DND-41 (cell line): ENCODE results near the gene BAIAP2L2.
"Not testable (repeated sequence)": the region's sequence is repeated elsewhere in the genome, so short reads cannot be mapped to it uniquely, and the experiment has no call there.

Source experiments
- ATAC-seq: fragments of 200-7000 bp; cut with Tn5 transposase; 3 replicates; pipeline ENCODE4 v1.9.1; 2021; ENCODE audit warnings: low read depth; ENCODE audit not compliant: insufficient read depth
- DNase-seq: peaks from one replicate; pipeline ENCODE4 v3.0.0-alpha.2; 2020
- H2AFZ ChIP-seq: 2 replicates; pipeline ENCODE4 v1.6.0; 2012; ENCODE audit warnings: low read depth, low read length
- H3K27ac ChIP-seq: 2 replicates; pipeline ENCODE4 v1.5.1; 2012; ENCODE audit warnings: low read length, inconsistent platforms
- H3K27me3 ChIP-seq: fragments of 200-600 bp; sonication (generic); 2 replicates; pipeline ENCODE4 v1.6.0; 2012; ENCODE audit warnings: low read length, mild to moderate bottlenecking, inconsistent platforms; ENCODE audit not compliant: insufficient read depth, poor library complexity
- H3K36me3 ChIP-seq: 2 replicates; pipeline ENCODE4 v1.5.1; 2012; ENCODE audit warnings: low read length, inconsistent platforms; ENCODE audit not compliant: insufficient read depth
- H3K4me1 ChIP-seq: 2 replicates; pipeline ENCODE4 v1.5.1; 2012; ENCODE audit warnings: mild to moderate bottlenecking, low read length; ENCODE audit not compliant: insufficient read depth
- H3K4me2 ChIP-seq: 2 replicates; pipeline ENCODE4 v1.6.0; 2012; ENCODE audit warnings: mild to moderate bottlenecking, moderate library complexity, low read length, inconsistent platforms; ENCODE audit not compliant: insufficient read depth
- H3K4me3 ChIP-seq, 2 experiments: fragments of 200-600 bp in 1 of 2; shearing (Covaris generic) in 1 of 2; 2 replicates each; pipeline ENCODE4 v1.5.1; 2012 to 2016; ENCODE audit warnings: inconsistent platforms in 2 of 2, low read length in 2 of 2, mild to moderate bottlenecking in 2 of 2, low read depth in 1 of 2, moderate library complexity in 1 of 2
- H3K79me2 ChIP-seq: 2 replicates; pipeline ENCODE4 v1.6.0; 2012; ENCODE audit warnings: low read length, inconsistent platforms; ENCODE audit not compliant: insufficient read depth
- H3K9ac ChIP-seq: 2 replicates; pipeline ENCODE4 v1.6.0; 2012; ENCODE audit warnings: low read depth, mild to moderate bottlenecking, inconsistent platforms, low read length, moderate library complexity
- H3K9me3 ChIP-seq: 2 replicates; pipeline ENCODE4 v1.5.1; 2012; ENCODE audit warnings: low read length, moderate library complexity, mild to moderate bottlenecking, inconsistent platforms; ENCODE audit not compliant: insufficient read depth, severe bottlenecking
- H4K20me1 ChIP-seq: 2 replicates; pipeline ENCODE4 v1.6.0; 2012; ENCODE audit warnings: low read length; ENCODE audit not compliant: insufficient read depth
- CTCF ChIP-seq: IDR thresholded peaks from 2 replicates; pipeline ENCODE4 v1.5.1; 2012; ENCODE audit warnings: borderline replicate concordance, low read length, moderate library complexity, mild to moderate bottlenecking; ENCODE audit not compliant: poor library complexity, severe bottlenecking; ENCODE audit errors: extremely low read depth
- EZH2 ChIP-seq: IDR thresholded peaks from 3 replicates; pipeline ENCODE4 v1.6.1; 2012; ENCODE audit warnings: borderline replicate concordance, low read depth, mild to moderate bottlenecking, moderate library complexity, low read length, inconsistent platforms; ENCODE audit not compliant: severe bottlenecking

The BAIAP2L2 gene

GRCh38 chr22:38124236-38124974, 13.9 kb upstream of the BAIAP2L2 start:
- peak overlapping the region; percentile 63; the same call in 1 of the 2 replicates for H3K27ac ChIP-seq
- no peak overlapping the region for H3K4me3 ChIP-seq
- ATAC-seq (peak; percentile 74), DNase-seq (peak; percentile 66)
- no peaks in the 10 kb centered on the region for H3K9me3 ChIP-seq
- H3K27me3 ChIP-seq = no peaks in the 10 kb centered on the region
- peaks cover 45% of the 10 kb centered on the region for H3K36me3 ChIP-seq
- no peak overlapping the region for H2AFZ ChIP-seq
- peaks cover 8% of the 10 kb centered on the region; the same call in 1 of the 2 replicates for H4K20me1 ChIP-seq
- peaks cover 17% of the 10 kb centered on the region for H3K4me1 ChIP-seq
- no peak overlapping the region for H3K4me2 ChIP-seq
- TF ChIP-seq CTCF (peak; percentile 22), EZH2 (no peak)
- no peaks in the 10 kb centered on the region for H3K79me2 ChIP-seq
- H3K9ac ChIP-seq = no peak overlapping the region; the same call in 1 of the 2 replicates

- peaks cover 4% of the 10 kb centered on the region; the same call in 1 of the 2 replicates for H4K20me1 ChIP-seq
- no peak for TF ChIP-seq CTCF
- TF ChIP-seq EZH2 = no peak
- no peak overlapping the region for H3K27ac ChIP-seq
- no peaks in the 10 kb centered on the region for H3K9me3 ChIP-seq
- ATAC-seq (no peak), DNase-seq (peak; percentile 20)
- H2AFZ ChIP-seq = no peak overlapping the region
- peaks cover 32% of the 10 kb centered on the region for H3K36me3 ChIP-seq
- no peaks in the 10 kb centered on the region for H3K27me3 ChIP-seq
- H3K4me3 ChIP-seq = no peak overlapping the region
- no peaks in the 10 kb centered on the region for H3K79me2 ChIP-seq
- peaks cover 17% of the 10 kb centered on the region for H3K4me1 ChIP-seq
- H3K4me2 ChIP-seq = no peak overlapping the region
- H3K9ac ChIP-seq = no peak overlapping the region
Measured at GRCh38 chr22:38122616-38123015, 12.1 kb upstream of the BAIAP2L2 start.

- Histone ChIP-seq H3K27me3 (no peaks in the 10 kb centered on the region), H3K27ac (no peak overlapping the region), H3K4me2 (no peak overlapping the region), H3K9me3 (no peaks in the 10 kb centered on the region), H3K9ac (no peak overlapping the region), H3K4me1 (peaks cover 14% of the 10 kb centered on the region), H4K20me1 (peaks cover 4% of the 10 kb centered on the region; the same call in 1 of the 2 replicates), H3K36me3 (peaks cover 19% of the 10 kb centered on the region), H2AFZ (no peak overlapping the region), H3K4me3 (no peak overlapping the region), H3K79me2 (no peaks in the 10 kb centered on the region)
- no peak for DNase-seq
- no peak for ATAC-seq
- TF ChIP-seq CTCF (no peak), EZH2 (no peak)
Measured at GRCh38 chr22:38120359-38121110, 10.1 kb upstream of the BAIAP2L2 start.

- H3K36me3 ChIP-seq = peaks cover 20% of the 10 kb centered on the region
- not testable (repeated sequence) for DNase-seq, H4K20me1 ChIP-seq, H2AFZ ChIP-seq, H3K4me3 ChIP-seq, ATAC-seq, H3K79me2 ChIP-seq, H3K9ac ChIP-seq, H3K27ac ChIP-seq, H3K27me3 ChIP-seq, H3K4me1 ChIP-seq, H3K9me3 ChIP-seq, H3K4me2 ChIP-seq
Measured at GRCh38 chr22:38118747-38119146, 8.3 kb upstream of the BAIAP2L2 start.
